ENCODE data around the gene NISCH.
"Not testable (repeated sequence)": the region's sequence is repeated elsewhere in the genome, so short reads cannot be mapped to it uniquely, and the experiment has no call there.

NISCH gene

GRCh38 chr3:52514576-52514975 lies 59.2 kb downstream of the NISCH start:
- DNase-seq (ENCODE audit: low read depth) = no peak

DNA sequence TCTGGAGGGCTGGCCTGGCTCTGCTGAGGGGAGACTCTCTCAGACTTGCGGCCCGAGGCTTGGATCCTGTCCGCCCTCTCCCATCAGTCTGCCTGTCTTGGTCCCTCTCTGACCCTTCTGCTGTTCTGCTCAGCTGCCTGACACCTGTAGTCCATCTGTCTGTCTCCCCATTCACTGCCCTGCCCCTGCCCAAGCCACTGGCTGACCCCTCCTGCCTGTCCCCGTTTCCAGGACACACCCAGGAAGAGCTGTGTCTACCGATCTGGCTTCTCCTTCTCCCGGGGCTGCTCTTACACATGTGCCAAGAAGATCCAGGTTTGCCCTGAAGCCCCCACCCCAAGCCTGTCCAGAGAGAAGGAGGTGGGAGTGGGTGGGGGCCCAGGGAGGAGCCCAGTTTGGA lies 59.8 kb downstream of the NISCH start:
- DNase-seq (ENCODE audit: low read depth) = no peak

GRCh38 chr3:52516509-52517195 lies 61.2 kb downstream of the NISCH start:
- no peak for DNase-seq (ENCODE audit: low read depth)

- DNase-seq (ENCODE audit: low read depth) = no peak
These were observed 62.7 kb downstream of the NISCH start for GRCh38 chr3:52517796-52518722.

- DNase-seq (ENCODE audit: low read depth) = no peak
These were observed 63.5 kb downstream of the NISCH start for GRCh38 chr3:52518723-52519444.

DNA sequence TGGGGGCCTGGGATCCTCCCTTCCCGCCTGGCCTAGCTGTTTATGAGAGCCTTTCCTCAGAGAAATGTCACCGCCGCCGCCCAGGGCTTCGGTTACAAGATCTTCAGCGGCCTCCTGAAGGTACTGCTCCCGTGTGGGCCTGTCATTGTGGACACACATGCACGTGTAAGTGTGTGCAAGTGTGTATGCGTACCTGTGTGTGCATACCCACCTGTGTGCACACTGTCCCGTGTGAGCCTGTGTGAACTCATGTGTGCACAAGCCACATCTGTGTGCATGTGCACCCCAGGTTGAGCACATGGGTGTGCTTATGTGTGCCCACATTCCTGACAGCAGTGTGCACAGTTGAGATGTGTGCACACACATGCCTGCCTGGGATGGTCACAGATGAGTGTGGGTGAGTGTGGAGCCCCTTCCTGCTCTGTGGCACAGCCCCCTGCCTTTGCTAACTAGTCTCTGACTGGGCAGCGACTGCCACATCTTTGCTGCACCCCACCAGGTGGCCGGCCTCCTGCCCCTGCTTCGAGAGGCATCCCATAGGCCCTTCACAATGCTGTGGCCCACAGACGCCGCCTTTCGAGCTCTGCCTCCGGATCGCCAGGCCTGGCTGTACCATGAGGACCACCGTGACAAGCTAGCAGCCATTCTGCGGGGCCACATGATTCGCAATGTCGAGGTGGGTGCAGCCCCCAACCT lies 64.2 kb downstream of the NISCH start:
- DNase-seq (ENCODE audit: low read depth) = no peak

DNA sequence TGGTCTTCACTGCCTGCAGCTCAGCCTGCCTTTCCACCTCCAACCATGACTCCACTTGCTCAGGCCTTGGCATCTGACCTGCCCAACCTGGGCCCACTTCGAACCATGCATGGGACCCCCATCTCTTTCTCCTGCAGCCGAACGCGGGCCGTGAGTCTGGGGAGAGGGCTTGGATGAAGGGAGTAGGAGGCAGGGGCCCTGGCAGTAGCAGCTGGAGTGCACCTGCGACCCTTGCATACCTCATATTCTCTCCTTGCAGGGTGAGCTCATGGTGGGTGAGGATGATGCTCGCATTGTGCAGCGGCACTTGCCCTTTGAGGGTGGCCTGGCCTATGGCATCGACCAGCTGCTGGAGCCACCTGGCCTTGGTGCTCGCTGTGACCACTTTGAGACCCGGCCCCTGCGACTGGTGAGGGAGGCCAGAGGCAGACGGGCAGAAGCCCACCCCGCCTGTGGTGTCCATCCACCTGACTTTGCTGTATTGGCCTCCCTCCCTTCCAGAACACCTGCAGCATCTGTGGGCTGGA lies 64.8 kb downstream of the NISCH start:
- DNase-seq (ENCODE audit: low read depth) = no peak

DNA sequence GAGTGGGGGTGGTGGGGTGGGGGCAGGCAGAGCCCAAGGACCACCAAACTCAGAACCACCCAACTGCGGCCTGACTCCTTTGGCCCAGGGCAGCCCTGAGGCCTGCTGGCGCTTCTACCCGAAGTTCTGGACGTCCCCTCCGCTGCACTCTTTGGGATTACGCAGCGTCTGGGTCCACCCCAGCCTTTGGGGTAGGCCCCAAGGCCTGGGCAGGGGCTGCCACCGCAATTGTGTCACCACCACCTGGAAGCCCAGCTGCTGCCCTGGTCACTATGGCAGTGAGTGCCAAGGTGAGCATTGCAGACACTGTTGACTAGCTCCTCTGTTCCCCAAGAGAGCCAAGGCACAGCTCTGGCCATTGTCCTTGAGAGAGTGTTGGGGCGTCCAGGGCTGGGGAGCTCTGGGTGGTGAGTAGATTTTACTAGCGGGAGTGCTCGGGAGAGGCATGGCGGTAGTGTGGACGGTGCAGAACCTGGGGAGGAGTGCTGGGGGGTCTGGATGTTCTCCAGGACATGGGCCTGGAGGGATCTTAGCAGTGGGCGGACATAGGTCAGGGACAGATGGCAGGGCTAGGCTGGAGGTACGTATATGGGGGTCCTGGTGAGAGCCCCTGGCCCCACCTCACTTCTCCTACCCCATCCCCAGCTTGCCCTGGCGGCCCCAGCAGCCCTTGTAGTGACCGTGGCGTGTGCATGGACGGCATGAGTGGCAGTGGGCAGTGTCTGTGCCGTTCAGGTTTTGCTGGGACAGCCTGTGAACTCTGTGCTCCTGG lies 65.5 kb downstream of the NISCH start:
- DNase-seq (ENCODE audit: low read depth) = no peak

DNA sequence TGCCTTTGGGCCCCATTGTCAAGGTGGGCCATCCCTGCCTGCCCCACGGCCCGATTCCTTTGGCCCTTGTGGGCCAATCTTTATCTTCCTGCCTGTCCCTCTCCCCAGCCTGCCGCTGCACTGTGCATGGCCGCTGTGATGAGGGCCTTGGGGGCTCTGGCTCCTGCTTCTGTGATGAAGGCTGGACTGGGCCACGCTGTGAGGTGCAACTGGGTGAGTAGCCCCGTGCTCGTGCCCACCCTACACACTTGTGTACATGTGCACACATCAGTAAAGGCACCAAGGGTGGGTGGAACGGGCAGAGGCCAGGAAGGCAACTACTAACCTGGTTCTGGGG lies 66.1 kb downstream of the NISCH start:
- DNase-seq (ENCODE audit: low read depth) = no peak

DNA sequence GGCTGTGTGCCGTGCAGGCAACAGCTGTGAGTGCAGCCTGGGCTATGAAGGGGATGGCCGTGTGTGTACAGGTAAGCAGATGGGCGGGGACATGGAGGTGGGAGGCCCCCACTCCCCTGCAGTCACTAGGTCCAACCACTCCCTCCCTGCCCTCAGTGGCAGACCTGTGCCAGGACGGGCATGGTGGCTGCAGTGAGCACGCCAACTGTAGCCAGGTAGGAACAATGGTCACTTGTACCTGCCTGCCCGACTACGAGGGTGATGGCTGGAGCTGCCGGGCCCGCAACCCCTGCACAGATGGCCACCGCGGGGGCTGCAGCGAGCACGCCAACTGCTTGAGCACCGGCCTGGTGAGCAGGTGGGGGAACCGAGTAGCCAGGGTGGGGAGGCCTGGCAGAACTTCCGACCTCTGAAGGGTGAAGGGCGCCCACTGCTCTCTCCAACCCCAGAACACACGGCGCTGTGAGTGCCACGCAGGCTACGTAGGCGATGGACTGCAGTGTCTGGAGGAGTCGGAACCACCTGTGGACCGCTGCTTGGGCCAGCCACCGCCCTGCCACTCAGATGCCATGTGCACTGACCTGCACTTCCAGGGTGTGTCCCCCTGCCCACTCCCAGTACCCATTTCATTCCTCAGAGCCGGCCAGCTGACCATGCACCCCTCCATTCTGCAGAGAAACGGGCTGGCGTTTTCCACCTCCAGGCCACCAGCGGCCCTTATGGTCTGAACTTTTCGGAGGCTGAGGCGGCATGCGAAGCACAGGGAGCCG lies 66.7 kb downstream of the NISCH start:
- DNase-seq (ENCODE audit: low read depth) = no peak

DNA sequence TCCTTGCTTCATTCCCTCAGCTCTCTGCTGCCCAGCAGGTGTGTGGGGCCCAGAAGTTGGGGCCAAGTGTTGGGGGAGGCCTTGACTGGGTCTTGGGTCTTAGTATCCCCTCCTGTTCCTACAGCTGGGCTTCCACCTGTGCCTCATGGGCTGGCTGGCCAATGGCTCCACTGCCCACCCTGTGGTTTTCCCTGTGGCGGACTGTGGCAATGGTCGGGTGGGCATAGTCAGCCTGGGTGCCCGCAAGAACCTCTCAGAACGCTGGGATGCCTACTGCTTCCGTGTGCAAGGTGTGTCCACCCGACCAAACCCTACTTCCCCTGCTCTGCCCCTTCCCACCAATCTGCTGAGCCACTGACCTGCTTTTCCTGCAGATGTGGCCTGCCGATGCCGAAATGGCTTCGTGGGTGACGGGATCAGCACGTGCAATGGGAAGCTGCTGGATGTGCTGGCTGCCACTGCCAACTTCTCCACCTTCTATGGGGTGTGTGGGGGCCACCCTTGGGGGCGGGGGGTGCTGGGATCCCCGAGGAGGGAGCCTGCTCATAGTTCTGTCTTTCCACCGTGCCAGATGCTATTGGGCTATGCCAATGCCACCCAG lies 67.3 kb downstream of the NISCH start:
- no peak for DNase-seq (ENCODE audit: low read depth)

GRCh38 chr3:52523386-52524257 lies 68.2 kb downstream of the NISCH start:
- DNase-seq (ENCODE audit: low read depth) = no peak

GRCh38 chr3:52524258-52524751 lies 68.9 kb downstream of the NISCH start:
- DNase-seq (ENCODE audit: low read depth) = no peak

DNA sequence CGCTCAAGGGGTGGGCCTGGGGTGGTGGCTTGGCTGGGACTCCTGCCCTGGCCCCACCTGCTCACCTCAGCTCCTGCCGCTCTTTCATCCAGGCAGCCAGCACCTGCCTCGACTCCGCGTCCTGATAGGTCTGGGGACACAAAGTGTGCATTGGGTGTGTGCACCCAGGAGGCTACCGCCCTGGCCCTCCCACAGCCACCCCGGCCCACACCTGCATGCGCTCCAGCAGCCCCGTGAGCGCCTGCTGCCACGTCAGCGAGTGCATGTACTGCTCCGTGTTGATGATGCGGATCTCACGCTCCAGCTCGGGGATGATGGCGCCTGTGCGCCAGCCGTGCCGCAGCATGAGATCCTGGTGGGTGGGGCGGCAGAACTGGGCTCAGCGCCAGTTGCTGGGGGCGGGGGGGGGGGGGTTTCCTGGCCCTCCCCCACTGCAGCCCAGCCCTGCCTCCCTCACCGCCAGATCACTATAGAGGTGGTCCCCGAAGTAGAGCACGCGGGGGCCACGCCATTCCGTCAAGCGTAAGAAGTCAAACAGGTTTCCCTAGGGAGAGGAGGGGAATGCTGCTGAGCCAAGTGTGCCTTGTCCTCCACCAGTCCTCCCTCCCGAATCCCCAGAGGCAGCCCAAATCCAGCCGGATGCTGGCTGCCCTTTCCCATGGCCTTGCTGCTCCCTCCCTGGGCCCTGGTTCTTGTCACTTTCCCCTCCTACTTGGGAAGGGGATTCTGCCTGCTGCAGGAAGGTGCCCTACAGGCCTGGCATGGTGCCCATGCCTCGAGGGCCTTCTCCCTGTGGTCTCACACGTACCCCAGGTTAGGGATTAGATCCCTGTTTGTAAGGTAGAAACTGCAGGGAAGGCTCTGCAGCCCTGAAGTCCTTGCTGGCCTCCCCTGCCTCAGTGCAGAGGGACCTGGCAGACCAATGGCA lies 69.6 kb downstream of the NISCH start:
- DNase-seq (ENCODE audit: low read depth) = no peak

GRCh38 chr3:52525680-52526561 lies 70.5 kb downstream of the NISCH start:
- no peak for DNase-seq (ENCODE audit: low read depth)

DNA sequence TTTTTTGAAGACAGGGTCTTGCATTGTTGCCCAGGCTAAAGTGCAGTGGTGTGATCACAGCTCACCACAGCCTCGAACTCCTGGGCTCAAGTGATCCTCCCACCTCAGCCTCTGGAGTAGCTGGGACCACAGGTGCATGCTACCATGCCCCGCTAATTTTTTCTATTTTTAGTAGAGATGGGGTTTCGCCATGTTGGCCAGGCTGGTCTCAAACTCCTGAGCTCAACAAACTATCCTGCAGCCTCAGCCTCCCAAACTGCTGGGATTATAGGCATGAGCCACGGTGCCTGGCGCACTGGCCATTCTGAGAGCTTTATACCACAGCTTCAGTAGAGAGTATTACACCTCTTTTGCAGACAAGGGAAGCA lies 71.3 kb downstream of the NISCH start:
- not testable (repeated sequence) for DNase-seq (ENCODE audit: low read depth)
